IMR-90 (cell line): ENCODE measurements around the gene THOP1. TPM values are rescaled to one million over a fixed set of nuclear protein-coding genes. Genes with fewer than 3 reads are reported as not detected.

Source experiments
- ATAC-seq: fragments of 200-7000 bp; cut with Tn5 transposase; 2 replicates; pipeline ENCODE4 v1.9.1; 2020; ENCODE audit warnings: low read depth, mild to moderate bottlenecking, moderate library complexity
- BruUV-seq: library from RNA; stranded (reverse); fragments of 400-500 nt; replicated peaks from 2 replicates; lab custom pipeline; 2021; lab: Mats Ljungman, UMichigan
- CTCF ChIA-PET: fragments of 300-600 bp; formaldehyde crosslinking; extraction: SDS; loops from one replicate; lab custom pipeline; 2021; ENCODE audit warnings: antibody characterized with exemption; lab: Yijun Ruan, JAX
- POLR2A ChIA-PET: fragments of 300-600 bp; sonication (Branson Sonifier 250); formaldehyde crosslinking; loops from one replicate; lab custom pipeline; 2022; ENCODE audit warnings: antibody characterized with exemption; ENCODE audit not compliant: unreplicated experiment; lab: Charles Lee
- DNase-seq: peaks from one replicate; pipeline ENCODE4 v3.0.0; 2013
- H2AFZ ChIP-seq: replicated peaks from 2 replicates; pipeline ENCODE3; 2013; ENCODE audit warnings: low read length, mild to moderate bottlenecking; ENCODE audit not compliant: poor library complexity
- H2AK5ac ChIP-seq: 2 replicates; pipeline ENCODE4 v1.6.1; 2013; ENCODE audit warnings: low read depth, low read length, inconsistent platforms
- H2AK9ac ChIP-seq: replicated peaks from 2 replicates; pipeline ENCODE3; 2013; ENCODE audit warnings: mild to moderate bottlenecking, low read depth, low read length, moderate library complexity; ENCODE audit not compliant: poor library complexity
- H2BK120ac ChIP-seq: 2 replicates; pipeline ENCODE4 v1.6.1; 2013; ENCODE audit warnings: low read depth, low read length, inconsistent platforms
- H2BK15ac ChIP-seq: 3 replicates; pipeline ENCODE4 v1.6.1; 2013; ENCODE audit warnings: low read depth, low read length, inconsistent platforms
- H2BK20ac ChIP-seq: 2 replicates; pipeline ENCODE4 v1.6.1; 2013; ENCODE audit warnings: low read depth, mild to moderate bottlenecking, inconsistent platforms, low read length, moderate library complexity
- H2BK5ac ChIP-seq: 2 replicates; pipeline ENCODE4 v1.6.1; 2013; ENCODE audit warnings: mild to moderate bottlenecking, low read depth, low read length, inconsistent platforms; ENCODE audit not compliant: poor library complexity, severe bottlenecking
- H3K14ac ChIP-seq: replicated peaks from 2 replicates; pipeline ENCODE4 v1.6.1; 2013; ENCODE audit warnings: low read depth, low read length, inconsistent platforms
- H3K18ac ChIP-seq: 2 replicates; pipeline ENCODE4 v1.6.1; 2013; ENCODE audit warnings: low read depth, low read length, control low read depth
- H3K23ac ChIP-seq: 2 replicates; pipeline ENCODE4 v1.6.1; 2013; ENCODE audit warnings: low read depth, low read length, inconsistent platforms
- H3K27ac ChIP-seq: 2 replicates; pipeline ENCODE4 v1.5.1; 2013; ENCODE audit warnings: mild to moderate bottlenecking, control low read depth, low read length; ENCODE audit not compliant: insufficient read depth
- H3K27me3 ChIP-seq: 2 replicates; pipeline ENCODE4 v1.6.1; 2013; ENCODE audit warnings: low read length; ENCODE audit not compliant: control insufficient read depth, insufficient read depth
- H3K36me3 ChIP-seq: 2 replicates; pipeline ENCODE4 v1.6.1; 2013; ENCODE audit warnings: low read length, mixed read lengths; ENCODE audit not compliant: control insufficient read depth, insufficient read depth
- H3K4ac ChIP-seq: 2 replicates; pipeline ENCODE4 v1.6.1; 2013; ENCODE audit warnings: low read depth, low read length, inconsistent platforms
- H3K4me1 ChIP-seq: 2 replicates; pipeline ENCODE4 v1.6.1; 2013; ENCODE audit warnings: low read length, mixed read lengths; ENCODE audit not compliant: control insufficient read depth, insufficient read depth
- H3K4me2 ChIP-seq: 2 replicates; pipeline ENCODE4 v1.6.1; 2013; ENCODE audit warnings: low read depth, mild to moderate bottlenecking, control low read depth, low read length, moderate library complexity
- H3K4me3 ChIP-seq: 2 replicates; pipeline ENCODE4 v1.5.1; 2013; ENCODE audit warnings: low read depth, mild to moderate bottlenecking, control low read depth, low read length, moderate library complexity; ENCODE audit not compliant: insufficient read depth
- H3K56ac ChIP-seq: 2 replicates; pipeline ENCODE4 v1.6.1; 2013; ENCODE audit warnings: low read length, inconsistent platforms; ENCODE audit not compliant: insufficient read depth; ENCODE audit errors: extremely low read depth
- H3K79me1 ChIP-seq, 2 experiments: 2 replicates each; pipeline ENCODE4 v1.6.1; 2013; ENCODE audit warnings: low read length in 2 of 2, inconsistent platforms in 1 of 2, low read depth in 1 of 2
- H3K9ac ChIP-seq: 2 replicates; pipeline ENCODE4 v1.6.1; 2013; ENCODE audit warnings: low read depth, low read length, control low read depth
- H3K9me1 ChIP-seq: 2 replicates; pipeline ENCODE4 v1.6.1; 2013; ENCODE audit warnings: low read length, inconsistent platforms; ENCODE audit not compliant: insufficient read depth
- H3K9me3 ChIP-seq: 2 replicates; pipeline ENCODE4 v1.6.1; 2013; ENCODE audit warnings: low read length; ENCODE audit not compliant: control insufficient read depth, insufficient read depth
- H4K20me1 ChIP-seq: 2 replicates; pipeline ENCODE4 v1.6.1; 2013; ENCODE audit warnings: low read length, inconsistent platforms; ENCODE audit not compliant: insufficient read depth
- H4K5ac ChIP-seq: 2 replicates; pipeline ENCODE4 v1.6.1; 2013; ENCODE audit warnings: mild to moderate bottlenecking, low read depth, low read length, control low read depth
- H4K8ac ChIP-seq, 2 experiments: 2 replicates each; pipeline ENCODE4 v1.6.1; 2013; ENCODE audit warnings: low read depth in 2 of 2, low read length in 2 of 2, control low read depth in 1 of 2, inconsistent platforms in 1 of 2
- H4K91ac ChIP-seq: 2 replicates; pipeline ENCODE4 v1.6.1; 2013; ENCODE audit warnings: low read depth, low read length, inconsistent platforms; ENCODE audit not compliant: insufficient read depth
- BHLHE40 ChIP-seq: fragments of 150-350 bp; IDR thresholded peaks from 2 replicates; pipeline ENCODE4 v1.6.1; 2016; ENCODE audit warnings: mild to moderate bottlenecking, low read depth, low read length
- CEBPB ChIP-seq: IDR thresholded peaks from 2 replicates; pipeline ENCODE4 v1.6.1; 2012; ENCODE audit warnings: low read depth, low read length, improper control_type of control experiment
- CHD1 ChIP-seq: IDR thresholded peaks from 2 replicates; pipeline ENCODE4 v1.6.1; 2012; ENCODE audit warnings: low read depth, low read length, improper control_type of control experiment
- CTCF ChIP-seq: conservative IDR thresholded peaks from 2 replicates; pipeline ENCODE4 v1.5.1; 2012; ENCODE audit warnings: mild to moderate bottlenecking, low read depth, low read length, improper control_type of control experiment
- ELK1 ChIP-seq: fragments of 150-350 bp; IDR thresholded peaks from 2 replicates; pipeline ENCODE4 v1.6.1; 2016; ENCODE audit warnings: low read depth, mild to moderate bottlenecking, low read length, moderate library complexity, borderline replicate concordance
- FOS ChIP-seq: fragments of 150-350 bp; IDR thresholded peaks from 2 replicates; pipeline ENCODE4 v1.6.1; 2016; ENCODE audit warnings: low read depth, low read length
- MAFK ChIP-seq: IDR thresholded peaks from 2 replicates; pipeline ENCODE4 v1.6.1; 2012; ENCODE audit warnings: low read depth, low read length, improper control_type of control experiment
- MAZ ChIP-seq: IDR thresholded peaks from 2 replicates; pipeline ENCODE4 v1.6.1; 2012; ENCODE audit warnings: low read depth, mild to moderate bottlenecking, low read length, improper control_type of control experiment, moderate library complexity, borderline replicate concordance
- MXI1 ChIP-seq: IDR thresholded peaks from 2 replicates; pipeline ENCODE4 v1.6.1; 2012; ENCODE audit warnings: low read depth, mild to moderate bottlenecking, low read length, moderate library complexity, borderline replicate concordance
- NFE2L2 ChIP-seq: fragments of 150-350 bp; IDR thresholded peaks from 2 replicates; pipeline ENCODE4 v1.6.1; 2016; ENCODE audit warnings: low read depth, mild to moderate bottlenecking, low read length
- POLR2A ChIP-seq: IDR thresholded peaks from 2 replicates; pipeline ENCODE4 v1.6.1; 2012; ENCODE audit warnings: mild to moderate bottlenecking, low read depth, low read length
- RAD21 ChIP-seq: IDR thresholded peaks from 2 replicates; pipeline ENCODE4 v1.6.1; 2012; ENCODE audit warnings: low read length, improper control_type of control experiment
- RCOR1 ChIP-seq: IDR thresholded peaks from 2 replicates; pipeline ENCODE4 v1.6.1; 2012; ENCODE audit warnings: mild to moderate bottlenecking, low read length, improper control_type of control experiment; ENCODE audit not compliant: insufficient replicate concordance
- RFX5 ChIP-seq: IDR thresholded peaks from 2 replicates; pipeline ENCODE4 v1.8.0; 2012; ENCODE audit warnings: low read depth, mild to moderate bottlenecking, low read length, moderate library complexity
- SMC3 ChIP-seq: fragments of 150-350 bp; IDR thresholded peaks from 2 replicates; pipeline ENCODE4 v1.6.1; 2016; ENCODE audit warnings: low read depth, mild to moderate bottlenecking, antibody characterized with exemption, low read length, moderate library complexity
- USF2 ChIP-seq: fragments of 150-350 bp; IDR thresholded peaks from 2 replicates; pipeline ENCODE4 v1.6.1; 2017; ENCODE audit warnings: mild to moderate bottlenecking, antibody characterized with exemption, low read length, low read depth
- WGBS, 2 experiments: methylation state at CpG; one replicate each; pipeline versions ENCODE4 v1.1.5 to v1.1.7; 2013; ENCODE audit warnings: missing lambda C conversion rate in 2 of 2; ENCODE audit not compliant: insufficient read length in 1 of 2; ENCODE audit errors: extremely low coverage in 2 of 2; 5-methylcytosine and 5-hydroxymethylcytosine counted together
- dilution Hi-C: fragments of 300-500 bp; cut with HindIII; formaldehyde crosslinking; loops from one replicate; pipeline ENCODE4 v1.14.3; 2018; ENCODE audit warnings: low sequenced_read_pairs; ENCODE audit not compliant: unreplicated experiment
- in situ Hi-C: fragments of 300-500 bp; cut with MboI; formaldehyde crosslinking; loops from 3 replicates; pipeline ENCODE4 v1.14.3; 2019; ENCODE audit warnings: low sequenced_read_pairs, inconsistent platforms, mixed read lengths
- intact Hi-C: fragments of 100-400 bp; cut with micrococcal nuclease; formaldehyde crosslinking; loops from 2 replicates; pipeline ENCODE4 v1.10.0; 2022
- polyA plus RNA-seq, 3 experiments: library from polyadenylated mRNA; depleted of rRNA; stranded (reverse); fragments of >200 nt; gene quantifications; 2 replicates each; pipeline ENCODE4 v1.2.3, GENCODE V29; 2012; ENCODE audit warnings: low replicate concordance in 1 of 3
- total RNA-seq: library from RNA; depleted of rRNA; stranded (reverse); fragments of >200 nt; gene quantifications from 2 replicates; pipeline ENCODE4 v1.2.3, GENCODE V29; 2012

THOP1 gene
- total and polyA plus RNA-seq, 2 of the 4 experiments (the other 2 are of a cell fraction), result 57.5 to 91.9 TPM

GRCh38 chr19:2846180-2846894 lies 61.0 kb downstream of the THOP1 start:
- no peaks in the 10 kb centered on the region for H4K20me1 ChIP-seq
- no TSS peak for BruUV-seq
- dilution Hi-C loops, result no loop called here

More at GRCh38 chr19:2846180-2846894, 61.0 kb downstream of the THOP1 start:
- Histone ChIP-seq H4K8ac (no peak overlapping the region), H3K18ac (no peak overlapping the region), H4K91ac (no peak overlapping the region), H3K14ac (no peak overlapping the region), H3K23ac (no peak overlapping the region), H2AK5ac (no peak overlapping the region), H2BK20ac (no peak overlapping the region), H3K4me3 (no peak overlapping the region), H3K56ac (no peak overlapping the region), H4K5ac (no peak overlapping the region), H3K27ac (no peak overlapping the region), H3K27me3 (no peaks in the 10 kb centered on the region), H2BK15ac (no peak overlapping the region), H3K4me2 (no peak overlapping the region), H2BK120ac (no peak overlapping the region), H3K36me3 (peaks cover 27% of the 10 kb centered on the region), H2BK5ac (no peak overlapping the region), H2AFZ (no peak overlapping the region), H3K4ac (no peak overlapping the region), H3K9me3 (peaks cover 52% of the 10 kb centered on the region), H3K4me1 (peaks cover 5% of the 10 kb centered on the region), H3K79me1 (peaks cover 35 to 62% of the 10 kb centered on the region in 2 experiments), H3K9ac (no peak overlapping the region), H3K9me1 (no peaks in the 10 kb centered on the region), H2AK9ac (no peak overlapping the region)
- no peak for ATAC-seq
- intact Hi-C loops, result no loop called here
- in situ Hi-C loops, result no loop called here
- ChIA-PET POLR2A (interaction anchor here (0.6 kb wide), 1 partner anchor 22 kb away, joined by 3 read pairs; no protein-coding TSS in a partner anchor), CTCF (no interaction called here)
- no peak for DNase-seq
- 93% methylated on average over 9 of the region's 13 CpGs; no CpG with 5 or more reads in 1 of the 2 experiments for WGBS, 2 experiments
- TF ChIP-seq MAFK, result no peak
- no peak for TF ChIP-seq RCOR1
- TF ChIP-seq RFX5, result no peak
- no peak for TF ChIP-seq NFE2L2
- no peak for TF ChIP-seq USF2
- no peak for TF ChIP-seq BHLHE40
- no peak for TF ChIP-seq MXI1
- TF ChIP-seq ELK1, result no peak
- TF ChIP-seq MAZ, result no peak
- no peak for TF ChIP-seq POLR2A
- TF ChIP-seq CEBPB, result no peak
- TF ChIP-seq RAD21, result no peak
- no peak for TF ChIP-seq FOS
- no peak for TF ChIP-seq CHD1
- no peak for TF ChIP-seq SMC3
- no peak for TF ChIP-seq CTCF
